Neural cell (in vitro differentiated cells): ENCODE measurements around the gene PTDSS2. TPM values are rescaled to one million over a fixed set of nuclear protein-coding genes. Genes with fewer than 3 reads are reported as not detected.

ENCODE experiments used
- H2AFZ ChIP-seq: fragments of 200-600, 300-800 bp; sonication (generic), shearing (Covaris generic); 2 replicates; pipeline ENCODE4 v1.6.0; 2014; ENCODE audit warnings: low read depth, mild to moderate bottlenecking, antibody characterized with exemption, low read length, moderate library complexity
- H3F3A ChIP-seq: fragments of 200-600 bp; shearing (Covaris generic); 2 replicates; pipeline ENCODE4 v1.6.1; 2016; ENCODE audit warnings: mild to moderate bottlenecking, moderate library complexity, mixed read lengths, antibody characterized with exemption, low read length; ENCODE audit not compliant: insufficient read depth, poor library complexity, severe bottlenecking
- H3K27ac ChIP-seq: fragments of 200-600, 300-800 bp; sonication (generic), shearing (Covaris generic); 2 replicates; pipeline ENCODE4 v1.5.1; 2014; ENCODE audit warnings: mild to moderate bottlenecking, low read length, moderate library complexity
- H3K27me3 ChIP-seq: fragments of 300-800, 200-600 bp; sonication (generic), shearing (Covaris generic); 2 replicates; pipeline ENCODE4 v1.6.0; 2014; ENCODE audit warnings: mild to moderate bottlenecking, low read depth, low read length, moderate library complexity; ENCODE audit not compliant: insufficient read depth
- H3K36me3 ChIP-seq: fragments of 300-800, 200-600 bp; sonication (generic), shearing (Covaris generic); 2 replicates; pipeline ENCODE4 v1.5.1; 2014; ENCODE audit warnings: mild to moderate bottlenecking, antibody characterized with exemption, low read length, moderate library complexity; ENCODE audit not compliant: insufficient read depth
- H3K4me2 ChIP-seq: fragments of 300-800, 200-600 bp; sonication (generic), shearing (Covaris generic); 2 replicates; pipeline ENCODE4 v1.6.0; 2014; ENCODE audit warnings: mild to moderate bottlenecking, low read length
- H3K4me3 ChIP-seq: fragments of 300-800, 200-600 bp; sonication (generic), shearing (Covaris generic); 2 replicates; pipeline ENCODE4 v1.5.1; 2014; ENCODE audit warnings: mild to moderate bottlenecking, low read length, moderate library complexity
- H3K79me2 ChIP-seq: fragments of 200-600 bp; shearing (Covaris generic); replicated peaks from 2 replicates; pipeline ENCODE4 v1.6.0; 2014; ENCODE audit warnings: mild to moderate bottlenecking, low read length, moderate library complexity; ENCODE audit not compliant: insufficient read depth
- H3K9ac ChIP-seq: fragments of 300-800, 200-600 bp; sonication (generic), shearing (Covaris generic); 2 replicates; pipeline ENCODE4 v1.6.1; 2016; ENCODE audit warnings: mild to moderate bottlenecking, low read length, mixed read lengths
- H3K9me2 ChIP-seq: fragments of 200-600 bp; shearing (Covaris generic); 2 replicates; pipeline ENCODE4 v1.6.1; 2016; ENCODE audit warnings: mild to moderate bottlenecking, low read length, mixed read lengths; ENCODE audit not compliant: insufficient read depth
- H3K9me3 ChIP-seq: fragments of 200-600, 300-800 bp; sonication (generic), shearing (Covaris generic); 2 replicates; pipeline ENCODE4 v1.6.1; 2016; ENCODE audit warnings: mild to moderate bottlenecking, mixed run types, low read length, moderate library complexity, mixed read lengths
- H4K20me1 ChIP-seq: fragments of 200-600 bp; shearing (Covaris generic); 2 replicates; pipeline ENCODE4 v1.6.1; 2016; ENCODE audit warnings: mild to moderate bottlenecking, mixed run types; ENCODE audit not compliant: insufficient read depth
- CTCF ChIP-seq: fragments of 450-650 bp; IDR thresholded peaks from 2 replicates; pipeline ENCODE4 v1.5.1; 2014; ENCODE audit warnings: antibody characterized with exemption, mild to moderate bottlenecking, moderate library complexity; ENCODE audit not compliant: poor library complexity, severe bottlenecking
- EP300 ChIP-seq: fragments of 450-650 bp; conservative IDR thresholded peaks from 2 replicates; pipeline ENCODE4 v1.6.1; 2014; ENCODE audit warnings: antibody characterized with exemption, mild to moderate bottlenecking, moderate library complexity; ENCODE audit not compliant: poor library complexity, severe bottlenecking
- EZH2 ChIP-seq: fragments of 200-600, 300-800 bp; shearing (Covaris generic), sonication (generic); IDR thresholded peaks from 2 replicates; pipeline ENCODE4 v1.6.1; 2014; ENCODE audit warnings: antibody characterized with exemption, low read length, borderline replicate concordance, mild to moderate bottlenecking; ENCODE audit not compliant: insufficient read depth, poor library complexity, severe bottlenecking
- MXI1 ChIP-seq: fragments of 450-650 bp; conservative IDR thresholded peaks from 2 replicates; pipeline ENCODE4 v1.6.1; 2014; ENCODE audit warnings: antibody characterized with exemption, mild to moderate bottlenecking; ENCODE audit not compliant: poor library complexity, severe bottlenecking
- POLR2AphosphoS5 ChIP-seq: IDR thresholded peaks from 2 replicates; pipeline ENCODE4 v1.6.1; 2012
- RAD21 ChIP-seq: fragments of 450-650 bp; conservative IDR thresholded peaks from 2 replicates; pipeline ENCODE4 v1.6.1; 2014; ENCODE audit warnings: antibody characterized with exemption, mild to moderate bottlenecking, moderate library complexity
- REST ChIP-seq: IDR thresholded peaks from 2 replicates; pipeline ENCODE4 v1.6.1; 2012; ENCODE audit warnings: borderline replicate concordance
- SMC3 ChIP-seq: fragments of 450-650 bp; conservative IDR thresholded peaks from 2 replicates; pipeline ENCODE4 v1.6.1; 2014; ENCODE audit warnings: antibody characterized with exemption, mild to moderate bottlenecking, moderate library complexity; ENCODE audit not compliant: poor library complexity
- TAF1 ChIP-seq: IDR thresholded peaks from 2 replicates; pipeline ENCODE4 v1.6.1; 2012; ENCODE audit warnings: low read depth
- polyA plus RNA-seq: library from polyadenylated mRNA; depleted of rRNA; stranded (reverse); fragments of >200 nt; gene quantifications from 2 replicates; pipeline ENCODE4 v1.2.3, GENCODE V29; 2014

The PTDSS2 gene
- polyA plus RNA-seq, 1 donor from 2014 or later, result 54.3 TPM

- Histone ChIP-seq H3K27ac (no peak overlapping the region), H3K9me3 (no peaks in the 10 kb centered on the region), H3F3A (no peaks in the 10 kb centered on the region), H3K9ac (no peak overlapping the region), H3K4me2 (no peak overlapping the region), H4K20me1 (no peaks in the 10 kb centered on the region), H3K4me3 (no peak overlapping the region), H3K9me2 (no peaks in the 10 kb centered on the region), H3K27me3 (no peaks in the 10 kb centered on the region), H2AFZ (no peak overlapping the region), H3K79me2 (no peaks in the 10 kb centered on the region), H3K36me3 (no peaks in the 10 kb centered on the region)
- TF ChIP-seq POLR2AphosphoS5 (no peak), EZH2 (no peak), REST (no peak), TAF1 (no peak), RAD21 (no peak), CTCF (no peak), MXI1 (no peak), SMC3 (no peak), EP300 (no peak)
These were observed 17.0 kb upstream of the PTDSS2 start for GRCh38 chr11:433111-433510.

GRCh38 chr11:433641-434040 lies 16.4 kb upstream of the PTDSS2 start:
- H3K36me3 ChIP-seq, result no peaks in the 10 kb centered on the region
- no peaks in the 10 kb centered on the region for H4K20me1 ChIP-seq
- no peaks in the 10 kb centered on the region for H3K9me2 ChIP-seq
- no peak overlapping the region for H3K4me3 ChIP-seq
- no peaks in the 10 kb centered on the region for H3K79me2 ChIP-seq
- H3K4me2 ChIP-seq, result no peak overlapping the region
- H3K27me3 ChIP-seq, result no peaks in the 10 kb centered on the region
- no peak overlapping the region for H3K9ac ChIP-seq
- TF ChIP-seq SMC3 (no peak), RAD21 (no peak), EZH2 (no peak), TAF1 (no peak), CTCF (no peak), EP300 (no peak), MXI1 (no peak), POLR2AphosphoS5 (no peak), REST (no peak)
- H3F3A ChIP-seq, result no peaks in the 10 kb centered on the region
- no peak overlapping the region for H2AFZ ChIP-seq
- no peaks in the 10 kb centered on the region for H3K9me3 ChIP-seq
- H3K27ac ChIP-seq, result no peak overlapping the region
